Inflammatory macrophage (primary cell): ENCODE measurements around the gene NLRX1.
"Not testable (repeated sequence)": the region's sequence is repeated elsewhere in the genome, so short reads cannot be mapped to it uniquely, and the experiment has no call there.

Experiments
- DNase-seq, 2 donors: peaks; one replicate each; pipeline ENCODE4 v3.0.0-alpha.2; 2020 to 2022
- total RNA-seq, 18 experiments: gene quantifications; one replicate each; lab custom pipeline; 2026; ENCODE audit warnings: mixed read lengths in 6 of 18, inconsistent platforms in 2 of 18; lab: John Stamatoyannopoulos, UW

The NLRX1 gene
- total RNA-seq, result 3.9 to 45.3 (median 25.6) reads per million in 18 experiments

GRCh38 chr11:119168471-119169281 lies at the start of gene NLRX1:
TSS of gene NLRX1 (plus strand) at chr11:119168725. CDS start at chr11:119171404, 2,679 bp downstream.
- DNase-seq, result peak; percentile 87 to 88

GRCh38 chr11:119118946-119119345 lies 49.6 kb upstream of the NLRX1 start:
- DNase-seq, result no peak

- no peak for DNase-seq
These were observed 47.9 kb upstream of the NLRX1 start for GRCh38 chr11:119120639-119121007.

GRCh38 chr11:119121008-119121810 lies 47.3 kb upstream of the NLRX1 start, which contains the start of gene HINFP:
TSS of gene HINFP (plus strand) at chr11:119121580. CDS start at chr11:119126945, 5,365 bp downstream.
- DNase-seq, result peak; percentile 99 to 100

DNA sequence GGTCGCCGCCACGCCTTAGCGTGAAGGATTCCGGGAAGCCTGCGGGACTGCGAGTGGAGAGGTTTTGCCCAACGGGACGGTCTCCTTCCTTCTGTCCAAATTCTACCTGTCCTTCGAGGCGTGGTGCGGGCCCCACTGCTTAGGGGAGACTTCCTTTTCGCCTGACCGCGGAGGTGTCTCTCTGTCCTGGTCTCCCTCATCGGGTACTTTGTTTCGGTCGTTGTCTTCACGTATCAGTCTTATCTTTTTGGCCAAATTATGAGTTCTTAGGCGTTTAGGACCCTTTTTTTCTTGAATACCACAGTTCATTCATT lies 46.8 kb upstream of the NLRX1 start:
- no peak for DNase-seq

DNA sequence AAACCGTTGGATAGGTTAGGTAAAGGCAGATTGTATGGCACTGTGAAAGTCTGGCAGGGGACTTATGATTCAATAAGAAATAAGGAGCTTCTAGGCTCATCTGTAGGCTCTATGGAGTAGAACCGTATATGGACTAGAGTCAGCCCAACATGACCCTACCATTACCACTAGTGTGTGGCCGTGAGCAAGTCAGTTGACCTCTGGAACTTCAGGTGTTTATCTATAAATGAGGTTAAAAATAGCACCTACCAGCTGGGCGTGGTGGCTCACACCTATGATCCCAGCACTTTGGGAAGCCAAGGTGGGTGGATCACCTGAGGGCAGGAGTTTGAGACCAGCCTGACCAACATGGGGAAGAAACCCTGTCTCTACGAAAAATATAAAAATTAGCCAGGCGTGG lies 42.7 kb upstream of the NLRX1 start:
- no peak for DNase-seq

DNA sequence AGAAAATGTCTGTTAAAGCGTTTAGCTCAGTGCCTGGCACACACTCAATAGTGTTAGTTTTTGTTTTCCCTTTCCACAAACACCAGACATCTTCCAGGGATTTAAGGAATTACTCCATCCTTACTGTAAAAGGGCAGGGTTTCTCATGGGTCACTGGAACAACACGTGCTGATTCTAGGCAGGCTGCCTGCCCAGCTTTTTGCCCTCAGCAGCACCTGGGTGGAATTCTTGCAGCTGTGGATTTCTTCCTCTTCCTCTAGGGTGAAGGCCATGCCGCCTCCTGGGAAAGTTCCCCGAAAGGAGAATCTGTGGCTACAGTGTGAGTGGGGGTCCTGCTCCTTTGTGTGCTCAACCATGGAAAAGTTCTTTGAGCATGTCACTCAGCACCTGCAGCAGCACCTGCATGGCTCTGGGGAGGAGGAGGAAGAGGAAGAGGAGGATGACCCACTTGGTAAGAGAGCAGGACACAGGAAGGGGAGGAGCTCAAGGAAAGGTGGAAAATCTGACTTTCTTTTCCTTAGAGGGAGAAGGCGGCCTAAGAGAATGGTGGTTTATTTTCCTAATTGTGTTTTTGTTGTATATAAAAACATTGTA lies 41.8 kb upstream of the NLRX1 start:
- DNase-seq, result no peak

GRCh38 chr11:119130662-119131061 lies 37.9 kb upstream of the NLRX1 start:
- DNase-seq, result no peak

DNA sequence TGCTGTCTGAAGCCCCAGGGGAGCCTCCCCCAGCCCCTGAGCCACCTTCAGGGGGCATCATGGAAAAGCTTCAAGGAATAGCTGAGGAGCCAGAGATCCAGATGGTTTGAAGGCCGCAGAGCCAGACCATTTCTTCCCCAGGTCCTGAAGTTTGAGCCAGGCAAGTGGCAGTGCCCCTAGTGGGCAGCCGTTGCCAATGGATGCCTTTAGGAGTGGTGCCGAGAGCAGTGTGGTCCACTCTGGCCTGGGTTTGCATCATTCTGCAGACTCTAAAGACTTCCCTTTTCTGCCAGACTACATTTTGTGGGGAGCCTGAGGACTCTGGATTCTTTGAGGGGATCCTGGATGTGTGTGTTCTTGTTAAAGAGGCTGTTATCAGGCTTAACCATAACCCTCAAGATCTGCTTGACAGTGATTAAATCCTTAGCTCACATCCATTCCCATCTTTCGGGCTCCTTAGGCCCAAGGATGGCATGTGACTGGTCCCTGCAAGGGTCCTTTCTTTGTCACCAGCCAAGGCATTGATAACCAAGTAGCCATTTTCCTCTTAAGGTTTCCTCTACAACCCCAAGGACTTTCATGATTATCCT lies 34.0 kb upstream of the NLRX1 start:
- DNase-seq, result peak; percentile 73 to 76

GRCh38 chr11:119139276-119139675 lies 29.2 kb upstream of the NLRX1 start:
- not testable (repeated sequence) for DNase-seq

GRCh38 chr11:119144825-119145486 lies 23.6 kb upstream of the NLRX1 start:
- DNase-seq, result peak; percentile 57 to 63

DNA sequence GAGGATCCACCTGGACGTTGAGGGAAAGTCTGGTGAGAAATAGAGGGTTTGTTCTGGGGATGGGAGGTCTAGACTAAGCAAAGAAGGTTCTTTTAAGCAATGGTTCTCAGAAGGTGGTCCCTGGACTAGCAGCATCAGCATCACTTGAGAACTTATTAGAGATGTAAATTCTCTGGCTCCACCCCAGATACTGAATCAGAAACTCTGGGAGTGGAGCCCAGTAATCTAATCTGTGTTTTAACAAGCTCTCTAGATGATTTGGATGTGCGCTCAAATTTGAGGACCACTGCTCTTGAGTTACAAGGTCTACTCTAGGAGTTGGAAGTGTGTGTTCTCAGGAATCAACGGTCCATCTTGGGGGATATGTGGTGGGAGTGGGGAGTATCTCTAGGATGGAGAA lies 23.0 kb upstream of the NLRX1 start:
- no peak for DNase-seq

- DNase-seq, result no peak
These were observed 20.8 kb upstream of the NLRX1 start for GRCh38 chr11:119147604-119148333.

- DNase-seq, result no peak
These were observed 19.9 kb upstream of the NLRX1 start for GRCh38 chr11:119148720-119149017.

DNA sequence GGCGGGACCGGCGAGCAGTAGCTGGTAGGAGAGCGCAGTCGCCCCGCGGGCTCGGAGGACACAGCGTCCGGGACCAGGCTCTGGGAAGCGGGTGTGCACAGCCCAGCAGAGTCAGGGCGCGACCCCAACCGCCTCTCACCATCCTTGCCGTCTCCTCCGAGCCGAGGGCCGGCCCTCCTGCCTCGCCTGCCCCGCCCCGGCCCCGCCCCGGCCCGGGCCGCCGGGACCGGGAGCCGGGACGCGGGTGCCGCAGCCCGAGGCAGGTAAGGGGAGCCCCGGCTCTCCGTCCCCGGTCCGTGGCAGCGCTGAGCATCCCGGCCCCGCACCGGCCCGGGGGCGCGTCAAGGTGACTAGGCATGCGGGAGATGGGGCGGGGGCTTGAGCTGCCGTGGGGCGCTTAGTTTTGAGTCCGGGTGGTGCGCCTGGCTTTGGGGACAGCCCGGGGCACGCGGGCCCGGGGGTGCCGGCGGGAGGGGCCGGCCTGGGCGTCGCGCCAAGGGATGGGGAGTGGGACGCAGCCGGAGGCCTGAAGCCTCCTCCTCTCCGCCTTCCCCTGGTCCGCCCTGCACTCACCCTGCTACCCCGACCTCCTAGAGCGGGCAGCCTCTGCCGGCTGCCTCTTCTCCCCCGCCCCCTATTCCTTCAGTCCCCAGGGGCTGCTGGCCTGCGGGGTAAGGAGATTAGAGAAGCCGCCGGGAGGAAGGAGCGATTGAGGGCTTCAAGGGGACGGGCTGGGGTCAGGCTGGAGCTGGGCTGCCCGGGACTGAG lies 19.3 kb upstream of the NLRX1 start, which contains the start of gene ABCG4:
Gene ABCG4, plus strand, starts transcription at position 35 of the 768 bp plus-strand sequence. CDS start 914 bp downstream, outside the sequence.
- no peak for DNase-seq

DNA sequence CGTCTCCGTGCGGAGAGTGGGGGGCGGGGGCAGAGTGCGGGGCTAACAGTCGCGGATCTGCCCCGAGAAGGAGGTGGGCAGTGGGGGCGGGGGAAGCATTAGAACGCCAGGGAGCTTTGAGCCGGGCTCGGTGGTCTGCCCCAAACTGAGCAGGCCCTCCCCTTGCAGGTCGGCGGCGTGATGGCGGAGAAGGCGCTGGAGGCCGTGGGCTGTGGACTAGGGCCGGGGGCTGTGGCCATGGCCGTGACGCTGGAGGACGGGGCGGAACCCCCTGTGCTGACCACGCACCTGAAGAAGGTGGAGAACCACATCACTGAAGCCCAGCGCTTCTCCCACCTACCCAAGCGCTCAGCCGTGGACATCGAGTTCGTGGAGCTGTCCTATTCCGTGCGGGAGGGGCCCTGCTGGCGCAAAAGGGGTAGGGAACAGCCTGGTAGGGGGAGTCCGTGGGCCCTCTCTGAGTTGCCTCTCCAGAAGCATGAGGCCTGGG lies 18.7 kb upstream of the NLRX1 start:
- DNase-seq, result no peak

DNA sequence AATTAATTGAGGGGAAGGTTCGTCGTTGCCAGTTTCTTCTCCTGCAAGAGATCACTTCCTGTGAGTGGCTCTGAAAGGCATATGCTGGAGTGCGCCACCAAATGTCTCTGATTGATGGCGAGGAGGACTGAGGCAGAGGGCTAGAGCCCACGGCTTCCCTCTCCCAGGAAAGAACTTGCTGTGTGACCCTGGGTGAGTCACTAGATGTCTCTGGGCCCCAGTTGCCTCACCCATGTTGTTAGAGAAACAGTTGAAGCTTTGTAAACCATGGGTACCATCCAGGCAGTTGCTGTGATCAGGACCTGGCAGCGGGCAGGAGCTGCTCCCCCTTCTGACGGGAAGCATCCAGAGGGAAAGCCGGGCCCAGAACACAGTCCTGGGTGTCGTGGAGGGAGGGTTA lies 16.5 kb upstream of the NLRX1 start:
- DNase-seq, result no peak

GRCh38 chr11:119152604-119153003 lies 15.9 kb upstream of the NLRX1 start:
- no peak for DNase-seq

- DNase-seq, result no peak
These were observed 15.3 kb upstream of the NLRX1 start for GRCh38 chr11:119153049-119153818.

DNA sequence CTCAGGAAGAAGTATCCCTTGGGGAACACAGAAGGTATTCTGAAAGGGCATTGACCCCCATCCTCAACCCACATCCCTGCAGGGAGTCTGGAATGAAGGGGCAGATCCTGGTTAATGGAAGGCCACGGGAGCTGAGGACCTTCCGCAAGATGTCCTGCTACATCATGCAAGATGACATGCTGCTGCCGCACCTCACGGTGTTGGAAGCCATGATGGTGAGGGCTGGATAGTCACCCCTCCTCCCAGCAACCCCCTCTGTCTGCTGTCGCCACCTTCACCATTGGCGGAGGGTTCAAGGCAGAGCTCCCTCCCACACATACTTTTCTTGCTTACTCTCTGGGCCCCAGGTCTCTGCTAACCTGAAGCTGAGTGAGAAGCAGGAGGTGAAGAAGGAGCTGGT lies 14.3 kb upstream of the NLRX1 start:
- DNase-seq, result no peak
